Activated CD4-positive, alpha-beta T cell treated with anti-CD3 and anti-CD28 coated beads, Interleukin-2, Interleukin-6, amounts not matched to agents 100 ng/mL and 50 ng/mL, durations not matched to agents 16 hours and 8 hours (primary cell): ENCODE measurements around the gene PBRM1.

ENCODE experiments used
- DNase-seq: peaks from one replicate; pipeline ENCODE4 v3.0.0-alpha.2; 2020

The PBRM1 gene

GRCh38 chr3:52502808-52503350 is 182.8 kb downstream of the PBRM1 start:
- DNase-seq: no peak

- no peak for DNase-seq
Observed at GRCh38 chr3:52502001-52502400, 183.7 kb downstream of the PBRM1 start.

- DNase-seq: no peak
Observed at GRCh38 chr3:52501046-52501445, 184.7 kb downstream of the PBRM1 start.

GRCh38 chr3:52498137-52499054 is 187.3 kb downstream of the PBRM1 start:
- no peak for DNase-seq

- no peak for DNase-seq
Observed at GRCh38 chr3:52495777-52496602, 189.7 kb downstream of the PBRM1 start.
